ENCODE measurements around the gene CARD11. TPM values are rescaled to one million over a fixed set of nuclear protein-coding genes. Genes with fewer than 3 reads are reported as not detected.

The CARD11 gene
- total RNA-seq, 4 donors from 2014 or later = 0.24 to 0.38 (median 0.29) TPM; not detected in 1

GRCh38 chr7:2911466-2911865 is 132.2 kb downstream of the CARD11 start:
- no peak for DNase-seq (ENCODE audit: low spot score in 2 of 2)
- WGBS = 60% methylated on average over 13 of the region's 13 CpGs
- H3K36me3 ChIP-seq = no peaks in the 10 kb centered on the region
- H3K27me3 ChIP-seq = peaks cover 30% of the 10 kb centered on the region
- no peak overlapping the region for H3K27ac ChIP-seq
- H3K9me3 ChIP-seq = no peaks in the 10 kb centered on the region
- no peak overlapping the region for H3K4me3 ChIP-seq
- no peaks in the 10 kb centered on the region for H3K4me1 ChIP-seq
- TF ChIP-seq POLR2AphosphoS5 (IDR thresholded peaks at IDR 0.05) (no peak), POLR2A (IDR thresholded peaks at IDR 0.05) (no peak), EP300 (IDR thresholded peaks at IDR 0.05) (no peak), CTCF (IDR thresholded peaks at IDR 0.05) (no peak)

DNA sequence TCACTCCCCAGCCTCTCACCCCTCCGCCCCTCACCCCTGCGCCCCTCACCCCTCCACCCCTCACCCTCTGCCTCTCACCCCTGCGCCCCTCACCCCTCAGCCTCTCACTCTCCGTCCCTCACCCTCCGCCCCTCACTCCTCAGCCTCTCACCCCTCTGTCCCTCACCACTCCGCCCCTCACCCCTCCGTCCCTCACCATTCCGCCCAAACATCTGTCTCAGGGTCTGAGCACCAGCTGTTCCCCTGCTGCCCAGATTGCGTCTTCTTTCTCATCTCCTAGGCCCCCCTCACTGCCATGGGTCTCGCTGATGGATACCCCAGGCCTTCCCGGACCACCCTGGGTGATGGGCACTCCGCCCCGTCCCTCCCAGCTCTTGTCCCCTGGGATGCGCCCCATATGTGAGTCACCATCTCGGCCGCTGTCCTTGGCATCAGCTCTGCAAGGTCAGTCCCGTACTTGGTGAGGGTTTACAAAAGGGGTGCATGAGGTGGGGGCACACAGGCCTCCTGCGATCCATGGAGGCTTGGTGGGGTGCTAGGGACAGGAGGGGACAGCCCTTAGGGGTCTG is 134.1 kb downstream of the CARD11 start:
- no peak for DNase-seq (ENCODE audit: low spot score in 2 of 2)
- Histone ChIP-seq H3K9me3 (no peaks in the 10 kb centered on the region), H3K36me3 (no peaks in the 10 kb centered on the region), H3K4me1 (no peaks in the 10 kb centered on the region), H3K4me3 (no peak overlapping the region), H3K27me3 (peaks cover 17% of the 10 kb centered on the region), H3K27ac (no peak overlapping the region)
- TF ChIP-seq EP300 (IDR thresholded peaks at IDR 0.05) (no peak), POLR2AphosphoS5 (IDR thresholded peaks at IDR 0.05) (no peak), POLR2A (IDR thresholded peaks at IDR 0.05) (no peak), CTCF (IDR thresholded peaks at IDR 0.05) (no peak)
- 74% methylated on average over 16 of the region's 18 CpGs for WGBS

DNA sequence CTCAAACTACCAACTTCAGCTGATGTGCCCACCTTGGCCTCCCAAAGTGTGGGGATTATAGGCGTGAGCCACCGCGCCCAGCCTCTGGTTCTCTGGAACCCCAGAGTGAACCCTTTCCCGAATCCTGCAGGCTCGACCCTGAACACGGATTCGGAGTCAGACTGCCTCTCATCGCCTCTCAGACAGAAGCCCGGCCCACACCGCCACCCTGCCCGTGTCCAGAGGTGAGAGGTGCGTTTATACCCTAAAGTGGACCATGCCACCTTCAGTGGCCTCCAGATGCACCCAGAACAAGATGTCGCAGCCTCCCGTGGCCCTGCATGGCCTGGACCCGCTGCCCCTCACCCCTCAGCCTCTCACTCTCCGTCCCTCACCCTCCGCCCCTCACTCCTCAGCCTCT is 134.6 kb downstream of the CARD11 start:
- no peaks in the 10 kb centered on the region for H3K36me3 ChIP-seq
- H3K4me3 ChIP-seq = no peak overlapping the region
- peaks cover 15% of the 10 kb centered on the region for H3K27me3 ChIP-seq
- WGBS = 93% methylated on average over 13 of the region's 17 CpGs
- H3K9me3 ChIP-seq = no peaks in the 10 kb centered on the region
- no peak overlapping the region for H3K27ac ChIP-seq
- TF ChIP-seq POLR2A (IDR thresholded peaks at IDR 0.05) (no peak), EP300 (IDR thresholded peaks at IDR 0.05) (no peak), POLR2AphosphoS5 (IDR thresholded peaks at IDR 0.05) (no peak), CTCF (IDR thresholded peaks at IDR 0.05) (no peak)
- no peak for DNase-seq (ENCODE audit: low spot score in 2 of 2)
- H3K4me1 ChIP-seq = no peaks in the 10 kb centered on the region

DNA sequence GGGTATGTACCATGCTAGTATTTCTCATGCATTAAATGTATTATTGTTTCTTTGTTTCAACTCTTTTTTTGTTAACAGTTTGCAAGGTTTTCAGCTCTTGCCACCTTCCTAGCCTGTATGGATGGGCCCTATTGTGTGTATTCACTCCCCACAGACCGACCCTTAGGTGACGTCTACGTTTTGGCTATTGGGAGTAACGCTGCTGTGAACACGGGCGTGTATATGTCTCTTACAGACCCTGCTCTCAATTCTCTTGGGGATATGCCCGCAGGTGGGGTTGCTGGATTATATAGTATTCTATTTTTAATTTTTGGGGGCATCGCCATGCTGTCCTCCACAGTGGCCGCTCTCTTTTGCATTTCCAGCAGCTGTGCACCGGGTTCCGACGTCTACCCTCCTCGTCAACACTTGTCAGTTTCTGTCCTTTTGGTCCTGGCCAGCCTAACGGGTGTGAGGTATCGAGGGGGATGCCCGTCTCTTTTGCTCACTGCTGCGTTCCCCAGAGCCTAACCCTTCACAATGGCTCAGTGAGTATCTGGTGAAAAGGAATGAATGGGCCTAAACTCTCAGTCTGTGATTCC is 135.5 kb downstream of the CARD11 start:
- Histone ChIP-seq H3K27ac (no peak overlapping the region), H3K4me1 (no peaks in the 10 kb centered on the region), H3K36me3 (no peaks in the 10 kb centered on the region), H3K4me3 (no peak overlapping the region), H3K27me3 (peaks cover 6% of the 10 kb centered on the region), H3K9me3 (no peaks in the 10 kb centered on the region)
- WGBS = 92% methylated on average over 17 of the region's 17 CpGs
- TF ChIP-seq EP300 (IDR thresholded peaks at IDR 0.05) (no peak), POLR2AphosphoS5 (IDR thresholded peaks at IDR 0.05) (no peak), CTCF (IDR thresholded peaks at IDR 0.05) (no peak), POLR2A (IDR thresholded peaks at IDR 0.05) (no peak)
- no peak for DNase-seq (ENCODE audit: low spot score in 2 of 2)

DNA sequence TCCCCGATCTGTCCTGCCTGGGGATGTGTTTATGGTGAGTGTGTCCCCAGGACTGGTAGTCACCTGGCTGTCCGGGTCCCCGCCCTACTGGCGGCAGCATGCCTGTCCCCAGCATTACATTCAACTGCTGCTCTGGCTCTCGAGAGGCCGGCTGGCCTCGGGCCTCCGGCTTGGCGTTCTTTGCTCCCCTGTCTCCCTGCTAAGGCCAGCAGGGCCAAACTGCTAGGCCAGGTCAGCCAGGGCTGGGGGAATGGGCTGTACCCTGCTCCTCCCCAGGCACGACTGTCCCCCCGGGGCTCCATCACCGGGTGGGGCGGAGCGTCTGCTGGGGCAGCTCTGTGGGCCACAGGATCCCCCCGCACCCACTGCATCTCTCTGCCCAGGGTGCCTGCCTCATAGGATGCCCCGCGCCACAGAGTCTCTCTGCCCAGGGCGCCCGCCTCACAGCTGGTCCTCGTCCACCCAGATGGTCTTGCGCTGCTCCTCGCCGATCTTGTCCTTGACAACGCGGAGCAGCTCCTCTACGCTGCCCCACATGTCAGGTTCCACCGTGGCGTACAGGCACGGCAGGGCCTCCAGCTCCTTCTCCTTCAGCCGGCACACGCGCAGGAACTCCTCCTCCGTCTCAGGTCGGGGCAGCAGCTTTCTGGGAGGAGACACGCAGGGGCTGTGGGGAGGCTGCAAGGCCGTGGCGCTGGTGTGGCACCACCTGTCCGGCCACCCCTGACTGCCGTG is 137.3 kb downstream of the CARD11 start:
- H3K27ac ChIP-seq = no peak overlapping the region
- H3K36me3 ChIP-seq = no peaks in the 10 kb centered on the region
- H3K4me1 ChIP-seq = no peaks in the 10 kb centered on the region
- peaks cover 6% of the 10 kb centered on the region for H3K27me3 ChIP-seq
- DNase-seq (ENCODE audit: low spot score in 2 of 2) = no peak
- no peak overlapping the region for H3K4me3 ChIP-seq
- WGBS = 93% methylated on average over 32 of the region's 39 CpGs
- H3K9me3 ChIP-seq = no peaks in the 10 kb centered on the region
- TF ChIP-seq POLR2AphosphoS5 (IDR thresholded peaks at IDR 0.05) (no peak), EP300 (IDR thresholded peaks at IDR 0.05) (no peak), POLR2A (IDR thresholded peaks at IDR 0.05) (no peak), CTCF (IDR thresholded peaks at IDR 0.05) (no peak)

All from suprapubic skin (tissue), 4 donors.